ENCODE data around the gene FAM174A.
"Not testable (repeated sequence)": the region's sequence is repeated elsewhere in the genome, so short reads cannot be mapped to it uniquely, and the experiment has no call there.

Gene FAM174A

GRCh38 chr5:100576217-100576751, 41.1 kb downstream of the FAM174A start:
- no peak for DNase-seq

GRCh38 chr5:100577506-100577905, 42.3 kb downstream of the FAM174A start:
- DNase-seq = no peak

GRCh38 chr5:100584069-100584468, 48.9 kb downstream of the FAM174A start:
- DNase-seq = no peak

- no peak for DNase-seq
Measured at GRCh38 chr5:100584889-100585288, 49.7 kb downstream of the FAM174A start.

GRCh38 chr5:100590867-100591266, 55.7 kb downstream of the FAM174A start:
- DNase-seq = no peak

- DNase-seq = no peak
Measured at GRCh38 chr5:100595152-100595811, 60.1 kb downstream of the FAM174A start.

- no peak for DNase-seq
Measured at GRCh38 chr5:100595812-100596173, 60.6 kb downstream of the FAM174A start.

GRCh38 chr5:100598446-100598845, 63.3 kb downstream of the FAM174A start:
- DNase-seq = peak; percentile 11

GRCh38 chr5:100600298-100600994, 65.3 kb downstream of the FAM174A start:
- DNase-seq = peak; percentile 14

GRCh38 chr5:100603141-100603540, 68.0 kb downstream of the FAM174A start:
- no peak for DNase-seq

- DNase-seq = not testable (repeated sequence)
Measured at GRCh38 chr5:100604021-100604420, 68.8 kb downstream of the FAM174A start.

- no peak for DNase-seq
Measured at GRCh38 chr5:100609594-100609993, 74.4 kb downstream of the FAM174A start.

- DNase-seq = no peak
Measured at GRCh38 chr5:100614308-100614707, 79.1 kb downstream of the FAM174A start.

- DNase-seq = no peak
Measured at GRCh38 chr5:100615362-100615761, 80.2 kb downstream of the FAM174A start.

- DNase-seq = no peak
Measured at GRCh38 chr5:100616291-100616690, 81.1 kb downstream of the FAM174A start.

- no peak for DNase-seq
Measured at GRCh38 chr5:100616981-100617380, 81.8 kb downstream of the FAM174A start.

GRCh38 chr5:100623719-100624118, 88.5 kb downstream of the FAM174A start:
- peak; percentile 9 for DNase-seq

- no peak for DNase-seq
Measured at GRCh38 chr5:100634937-100635534, 99.9 kb downstream of the FAM174A start.

All from GDM1 (cell line).